ENCODE measurements around the gene CYP2S1. TPM values are rescaled to one million over a fixed set of nuclear protein-coding genes. Genes with fewer than 3 reads are reported as not detected.
"Not testable (repeated sequence)": the region's sequence is repeated elsewhere in the genome, so short reads cannot be mapped to it uniquely, and the experiment has no call there.

Gene CYP2S1
- total RNA-seq, 6 experiments from 2014 or later, result 0.54 to 1.9 (median 0.99) TPM

GRCh38 chr19:41175801-41176777 lies 16.9 kb upstream of the CYP2S1 start:
- no peaks in the 10 kb centered on the region for H3K27me3 ChIP-seq
- no peaks in the 10 kb centered on the region for H3K4me1 ChIP-seq
- H3K4me3 ChIP-seq, result no peak overlapping the region
- DNase-seq (peak in 1 of 3 donors; percentile 32), ATAC-seq (peak; percentile 39 to 84 (median 60))
- 31% methylated on average over 13 of the region's 14 CpGs for WGBS (ENCODE audit: insufficient coverage, low coverage, low lambda C conversion rate, missing lambda C conversion rate)
- no peaks in the 10 kb centered on the region for H3K36me3 ChIP-seq
- TF ChIP-seq POLR2A (IDR thresholded peaks at IDR 0.05) (no peak), CTCF (IDR thresholded peaks at IDR 0.05) (no peak)
- no peak overlapping the region for H3K27ac ChIP-seq
- H3K9me3 ChIP-seq, result no peaks in the 10 kb centered on the region
- intact Hi-C loops (cut with DNase I), result no loop called here

- H3K27ac ChIP-seq; H3K4me1 ChIP-seq; H3K9me3 ChIP-seq; H3K36me3 ChIP-seq; DNase-seq; ATAC-seq; H3K27me3 ChIP-seq; H3K4me3 ChIP-seq; intact Hi-C loops (cut with DNase I): not testable (repeated sequence)
- WGBS (ENCODE audit: insufficient coverage, low coverage, low lambda C conversion rate, missing lambda C conversion rate), result no CpG with 5 or more reads among the region's 34 CpGs
Measured at GRCh38 chr19:41180173-41180572, 12.8 kb upstream of the CYP2S1 start.

- no peak for ATAC-seq
- WGBS (ENCODE audit: insufficient coverage, low coverage, low lambda C conversion rate, missing lambda C conversion rate), result 59% methylated on average over 8 of the region's 8 CpGs
- Histone ChIP-seq H3K4me1 (no peaks in the 10 kb centered on the region), H3K27me3 (peaks cover 0 to 6% of the 10 kb centered on the region in 2 donors), H3K9me3 (no peaks in the 10 kb centered on the region), H3K36me3 (no peaks in the 10 kb centered on the region), H3K27ac (no peak overlapping the region), H3K4me3 (no peak overlapping the region)
- intact Hi-C loops (cut with DNase I), result no loop called here
- DNase-seq, result no peak
- TF ChIP-seq POLR2A (IDR thresholded peaks at IDR 0.05) (no peak), CTCF (IDR thresholded peaks at IDR 0.05) (no peak)
Measured at GRCh38 chr19:41186971-41187883, 5.8 kb upstream of the CYP2S1 start.

GRCh38 chr19:41187884-41188279 lies 5.1 kb upstream of the CYP2S1 start:
- intact Hi-C loops (cut with DNase I), result no loop called here
- H3K4me1 ChIP-seq, result no peaks in the 10 kb centered on the region
- TF ChIP-seq POLR2A (IDR thresholded peaks at IDR 0.05) (no peak), CTCF (IDR thresholded peaks at IDR 0.05) (no peak)
- H3K27me3 ChIP-seq, result peaks cover 0 to 6% of the 10 kb centered on the region in 2 donors
- 71% methylated on average over 3 of the region's 3 CpGs for WGBS (ENCODE audit: insufficient coverage, low coverage, low lambda C conversion rate, missing lambda C conversion rate)
- ATAC-seq, result no peak
- no peak overlapping the region for H3K27ac ChIP-seq
- H3K4me3 ChIP-seq, result no peak overlapping the region
- no peak for DNase-seq
- no peaks in the 10 kb centered on the region for H3K36me3 ChIP-seq
- no peaks in the 10 kb centered on the region for H3K9me3 ChIP-seq
